ENCODE data around the gene PHLDB1. TPM values are rescaled to one million over a fixed set of nuclear protein-coding genes. Genes with fewer than 3 reads are reported as not detected.
"Not testable (repeated sequence)": the region's sequence is repeated elsewhere in the genome, so short reads cannot be mapped to it uniquely, and the experiment has no call there.

The PHLDB1 gene
- total and polyA plus RNA-seq, 11 donors: 86.0 to 129 (median 113) TPM

DNA sequence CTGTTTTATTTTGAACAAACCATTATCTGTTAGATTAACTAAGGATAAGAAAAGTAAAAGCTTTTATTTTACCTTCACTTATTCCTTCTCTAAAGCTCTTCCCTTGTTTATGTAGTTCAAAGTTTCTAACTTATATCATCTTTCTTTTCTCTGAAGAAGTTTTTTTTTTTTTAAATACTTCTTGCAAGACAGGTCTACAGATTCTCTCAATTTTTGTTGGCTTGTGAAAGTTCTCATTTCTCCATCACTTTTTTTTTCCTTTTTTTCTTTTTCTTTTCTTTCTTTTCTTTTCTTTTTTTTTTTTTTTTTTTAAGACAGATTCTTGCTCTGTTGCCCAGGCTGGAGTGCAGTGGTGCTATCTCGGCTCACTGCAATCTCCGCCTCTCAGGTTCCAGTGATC is 76.8 kb downstream of the PHLDB1 start:
- intact Hi-C loops (cut with DNase I): no loop called here
- no peaks in the 10 kb centered on the region for H3K9me3 ChIP-seq
- DNase-seq (no peak), ATAC-seq (no peak)
- no peaks in the 10 kb centered on the region for H3K27me3 ChIP-seq
- no peak overlapping the region for H3K27ac ChIP-seq
- 85 to 94% (median 89%) methylated on average over 2 of the region's 2 CpGs for WGBS, 4 donors
- no peak overlapping the region for H3K4me3 ChIP-seq
- H3K4me1 ChIP-seq: peaks cover 0 to 1% (median under 1%) of the 10 kb centered on the region in 12 donors
- no peak for TF ChIP-seq POLR2A (IDR thresholded peaks at IDR 0.05)
- TF ChIP-seq, protein P1, sequence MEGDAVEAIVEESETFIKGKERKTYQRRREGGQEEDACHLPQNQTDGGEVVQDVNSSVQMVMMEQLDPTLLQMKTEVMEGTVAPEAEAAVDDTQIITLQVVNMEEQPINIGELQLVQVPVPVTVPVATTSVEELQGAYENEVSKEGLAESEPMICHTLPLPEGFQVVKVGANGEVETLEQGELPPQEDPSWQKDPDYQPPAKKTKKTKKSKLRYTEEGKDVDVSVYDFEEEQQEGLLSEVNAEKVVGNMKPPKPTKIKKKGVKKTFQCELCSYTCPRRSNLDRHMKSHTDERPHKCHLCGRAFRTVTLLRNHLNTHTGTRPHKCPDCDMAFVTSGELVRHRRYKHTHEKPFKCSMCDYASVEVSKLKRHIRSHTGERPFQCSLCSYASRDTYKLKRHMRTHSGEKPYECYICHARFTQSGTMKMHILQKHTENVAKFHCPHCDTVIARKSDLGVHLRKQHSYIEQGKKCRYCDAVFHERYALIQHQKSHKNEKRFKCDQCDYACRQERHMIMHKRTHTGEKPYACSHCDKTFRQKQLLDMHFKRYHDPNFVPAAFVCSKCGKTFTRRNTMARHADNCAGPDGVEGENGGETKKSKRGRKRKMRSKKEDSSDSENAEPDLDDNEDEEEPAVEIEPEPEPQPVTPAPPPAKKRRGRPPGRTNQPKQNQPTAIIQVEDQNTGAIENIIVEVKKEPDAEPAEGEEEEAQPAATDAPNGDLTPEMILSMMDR (IDR thresholded peaks at IDR 0.05): no peak
- H3K36me3 ChIP-seq: no peaks in the 10 kb centered on the region

DNA sequence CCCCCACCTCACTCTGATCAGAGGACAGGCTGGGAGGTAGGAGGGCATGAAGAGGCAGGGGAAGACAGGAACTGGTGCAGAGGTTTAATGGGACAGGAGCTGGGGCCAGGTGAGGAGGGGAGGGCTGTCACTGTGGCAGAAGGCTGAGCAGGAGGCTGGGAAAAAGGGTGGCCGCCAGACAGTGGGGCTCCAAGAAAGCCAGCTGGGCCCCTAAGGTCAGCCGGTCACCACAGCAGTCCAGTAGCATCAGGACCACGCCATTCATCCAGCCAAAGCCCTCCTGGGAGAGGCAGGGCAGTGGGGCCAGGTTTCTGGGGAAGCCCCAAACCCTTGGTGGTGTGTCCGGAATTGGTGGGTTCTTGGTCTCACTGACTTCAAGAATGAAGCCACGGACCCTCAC is 80.5 kb downstream of the PHLDB1 start:
- DNase-seq (no peak), ATAC-seq (no peak)
- H3K4me1 ChIP-seq: peaks cover 0 to 30% (median 8%) of the 10 kb centered on the region in 12 donors
- H3K36me3 ChIP-seq: no peaks in the 10 kb centered on the region
- H3K27ac ChIP-seq: no peak overlapping the region
- no peaks in the 10 kb centered on the region for H3K27me3 ChIP-seq
- TF ChIP-seq POLR2A (IDR thresholded peaks at IDR 0.05): no peak
- TF ChIP-seq, protein P1 (IDR thresholded peaks at IDR 0.05): no peak
- WGBS, 4 donors: 82 to 95% (median 93%) methylated on average over 5 of the region's 5 CpGs
- H3K9me3 ChIP-seq: no peaks in the 10 kb centered on the region
- no peak overlapping the region for H3K4me3 ChIP-seq
- intact Hi-C loops (cut with DNase I): loop anchor here in 3 of 10 donors (2.0 to 5.0 kb wide), 3 partner anchors 104 to 269 kb away; partner anchors contain the start of genes DDX6 (in 1 of the 3) and UPK2 (in 1 of the 3)

DNA sequence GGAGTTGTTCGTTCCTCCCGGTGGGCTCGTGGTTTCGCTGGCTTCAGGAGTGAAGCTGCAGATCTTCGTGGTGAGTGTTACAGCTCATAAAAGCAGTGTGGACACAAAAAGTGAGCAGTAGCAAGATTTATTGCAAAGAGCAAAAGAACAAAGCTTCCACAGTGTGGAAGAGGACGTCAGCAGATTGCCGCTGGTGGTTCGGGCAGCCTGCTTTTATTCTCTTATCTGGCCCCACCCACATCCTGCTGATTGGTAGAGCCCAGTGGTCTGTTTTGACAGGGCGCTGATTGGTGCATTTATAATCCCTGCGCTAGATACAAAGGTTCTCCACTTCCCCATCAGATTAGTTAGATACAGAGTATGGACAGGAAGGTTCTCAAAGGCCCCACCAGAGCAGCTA is 80.9 kb downstream of the PHLDB1 start:
- not testable (repeated sequence) for H3K9me3 ChIP-seq, H3K36me3 ChIP-seq, ATAC-seq, DNase-seq, H3K4me3 ChIP-seq, H3K27me3 ChIP-seq, H3K27ac ChIP-seq
- intact Hi-C loops (cut with DNase I): loop anchor here in 3 of 10 donors (2.0 to 5.0 kb wide), 3 partner anchors 104 to 269 kb away; partner anchors contain the start of genes DDX6 (in 1 of the 3) and UPK2 (in 1 of the 3)
- whole genome bisulfite sequencing, 4 donors: 76 to 88% (median 84%) methylated on average over 10 of the region's 10 CpGs
- peaks cover 0 to 30% (median 8%) of the 10 kb centered on the region in 12 donors for H3K4me1 ChIP-seq

DNA sequence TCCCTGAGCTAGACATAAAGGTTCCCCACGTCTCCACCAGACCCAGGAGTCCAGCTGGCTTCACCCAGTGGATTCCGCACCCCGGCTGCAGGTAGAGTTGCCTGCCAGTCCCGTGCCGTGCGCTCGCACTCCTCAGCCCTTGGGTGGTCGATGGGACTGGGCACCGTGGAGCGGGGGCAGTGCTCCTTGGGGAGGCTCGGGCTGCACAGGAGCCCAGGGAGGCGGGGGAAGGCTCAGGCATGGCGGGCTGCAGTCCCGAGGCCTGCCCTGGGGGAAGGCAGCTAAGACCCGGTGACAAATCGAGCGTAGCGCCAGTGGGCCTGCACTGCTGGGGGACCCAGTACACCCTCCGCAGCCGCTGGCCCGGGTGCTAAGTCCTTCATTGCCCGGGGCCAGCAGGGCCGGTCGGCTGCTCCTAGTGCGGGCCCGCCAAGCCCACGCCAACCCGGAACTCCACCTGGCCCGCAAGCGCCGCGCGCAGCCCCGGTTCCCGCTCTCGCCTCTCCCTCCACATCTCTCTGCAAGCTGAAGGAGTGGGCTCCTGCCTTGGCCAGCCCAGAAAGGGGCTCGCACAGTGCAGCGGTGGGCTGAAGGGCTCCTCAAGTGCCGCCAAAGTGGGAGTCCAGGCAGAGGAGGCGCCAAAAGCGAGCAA is 81.6 kb downstream of the PHLDB1 start:
- H3K36me3 ChIP-seq: no peaks in the 10 kb centered on the region
- H3K4me1 ChIP-seq: peaks cover 0 to 30% (median 8%) of the 10 kb centered on the region in 12 donors
- 82 to 86% (median 84%) methylated on average over 38 to 41 of the region's 41 CpGs for WGBS, 4 donors
- peak overlapping the region in 9 of 12 donors; percentile 35 to 56 (median 52) for H3K4me3 ChIP-seq
- no peaks in the 10 kb centered on the region for H3K9me3 ChIP-seq
- no peak for ATAC-seq
- H3K27ac ChIP-seq: peak overlapping the region in 3 of 12 donors; percentile 54 to 81 (median 79)
- intact Hi-C loops (cut with DNase I): loop anchor here in 3 of 10 donors (2.0 to 5.0 kb wide), 3 partner anchors 103 to 268 kb away; partner anchors contain the start of genes DDX6 (in 1 of the 3) and UPK2 (in 1 of the 3)
- DNase-seq: no peak
- TF ChIP-seq, protein P1 (IDR thresholded peaks at IDR 0.05): no peak
- TF ChIP-seq POLR2A (IDR thresholded peaks at IDR 0.05): no peak
- no peaks in the 10 kb centered on the region for H3K27me3 ChIP-seq

All from heart left ventricle (tissue), 16 donors.